GM10248 (cell line): ENCODE measurements around the gene ALOX12.

ENCODE experiments used
- CTCF ChIA-PET: fragments of 300-600 bp; sonication (Branson Sonifier 250); formaldehyde crosslinking; extraction: SDS; loops from one replicate; lab custom pipeline; 2021; ENCODE audit warnings: antibody characterized with exemption; lab: Yijun Ruan, JAX
- POLR2A ChIA-PET: fragments of 350-650 bp; sonication (Branson Sonifier 250); formaldehyde crosslinking; extraction: SDS; loops from one replicate; lab custom pipeline; 2020; ENCODE audit warnings: antibody characterized with exemption; lab: Yijun Ruan, JAX
- DNase-seq: peaks from one replicate; pipeline ENCODE4 v3.0.0; 2012; ENCODE audit errors: extremely low spot score
- TF ChIP-seq, protein P1 (sequence below): IDR thresholded peaks from 2 replicates; pipeline ENCODE4 v1.5.1; 2012; ENCODE audit warnings: mild to moderate bottlenecking, low read depth; ENCODE audit errors: extremely low read depth, missing control alignments, control extremely low read depth

The ALOX12 gene

DNA sequence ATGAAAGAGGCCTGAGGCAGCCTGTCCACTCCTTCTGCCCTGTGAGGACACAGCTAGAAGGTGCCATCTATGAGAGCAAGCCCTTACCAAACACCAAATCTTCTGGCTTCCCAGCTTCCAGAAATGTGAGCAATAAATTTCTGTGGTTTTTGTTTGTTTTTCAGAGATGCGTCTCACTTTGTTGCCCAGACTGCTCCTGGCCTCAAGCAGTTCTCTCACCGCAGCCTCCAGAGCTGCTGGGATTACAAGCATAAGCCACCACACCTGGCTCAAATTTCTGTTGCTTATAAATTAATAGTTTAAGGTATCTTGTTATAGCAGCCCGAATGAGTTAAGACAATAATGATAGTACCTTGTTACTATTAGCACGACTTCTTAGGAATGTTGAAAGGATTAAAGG, 60.5 kb downstream of the ALOX12 start:
- TF ChIP-seq, protein P1, sequence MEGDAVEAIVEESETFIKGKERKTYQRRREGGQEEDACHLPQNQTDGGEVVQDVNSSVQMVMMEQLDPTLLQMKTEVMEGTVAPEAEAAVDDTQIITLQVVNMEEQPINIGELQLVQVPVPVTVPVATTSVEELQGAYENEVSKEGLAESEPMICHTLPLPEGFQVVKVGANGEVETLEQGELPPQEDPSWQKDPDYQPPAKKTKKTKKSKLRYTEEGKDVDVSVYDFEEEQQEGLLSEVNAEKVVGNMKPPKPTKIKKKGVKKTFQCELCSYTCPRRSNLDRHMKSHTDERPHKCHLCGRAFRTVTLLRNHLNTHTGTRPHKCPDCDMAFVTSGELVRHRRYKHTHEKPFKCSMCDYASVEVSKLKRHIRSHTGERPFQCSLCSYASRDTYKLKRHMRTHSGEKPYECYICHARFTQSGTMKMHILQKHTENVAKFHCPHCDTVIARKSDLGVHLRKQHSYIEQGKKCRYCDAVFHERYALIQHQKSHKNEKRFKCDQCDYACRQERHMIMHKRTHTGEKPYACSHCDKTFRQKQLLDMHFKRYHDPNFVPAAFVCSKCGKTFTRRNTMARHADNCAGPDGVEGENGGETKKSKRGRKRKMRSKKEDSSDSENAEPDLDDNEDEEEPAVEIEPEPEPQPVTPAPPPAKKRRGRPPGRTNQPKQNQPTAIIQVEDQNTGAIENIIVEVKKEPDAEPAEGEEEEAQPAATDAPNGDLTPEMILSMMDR, result no peak
- DNase-seq, result no peak
- ChIA-PET CTCF (interaction anchor here (1.6 kb wide), 1 partner anchor 17 kb away, joined by 3 read pairs; no protein-coding TSS in a partner anchor), POLR2A (no interaction called here)

DNA sequence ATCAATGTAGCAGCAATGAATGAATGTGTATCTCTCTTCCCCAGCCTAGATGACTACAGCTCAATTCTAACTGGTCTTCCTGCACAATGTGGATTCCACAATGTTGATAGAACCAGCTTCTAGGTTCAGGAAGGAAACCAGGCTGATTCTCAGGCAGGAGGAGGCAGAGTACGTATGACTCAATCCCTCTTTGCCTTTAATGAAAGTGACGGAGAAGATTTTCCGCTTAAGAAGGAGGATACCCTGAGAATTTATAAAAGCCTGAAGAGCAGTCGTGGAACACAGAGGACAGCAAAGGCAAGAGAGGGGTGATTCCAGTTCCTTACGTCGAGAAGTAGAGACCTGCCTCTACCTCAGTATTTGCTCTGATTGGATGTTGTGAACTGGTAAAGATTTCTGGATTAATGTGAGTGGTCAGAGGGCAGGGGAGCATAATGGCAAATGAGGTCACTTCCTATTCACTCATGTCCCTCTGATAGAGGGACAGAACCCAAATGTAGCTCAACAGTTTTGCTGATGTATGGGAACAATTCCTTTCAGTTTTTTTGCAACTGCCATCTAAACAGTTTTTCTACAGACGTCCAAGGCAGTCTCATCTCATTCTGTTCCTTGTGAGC, 63.1 kb downstream of the ALOX12 start:
- no peak for DNase-seq
- POLR2A ChIA-PET, result no interaction called here
- CTCF ChIA-PET, result interaction anchor here (1.1 to 3.0 kb wide), 4 partner anchors 9 to 118 kb away, joined by 3 to 16 read pairs (median 6); no protein-coding TSS in a partner anchor

More for the DNA sequence above, 63.1 kb downstream of the ALOX12 start:
- TF ChIP-seq, protein P1, result no peak
